GM23248 (cell line): ENCODE measurements around the gene LYPD3.

Experiments
- EZH2 ChIP-seq: fragments of 200-600 bp; sonication (generic); IDR thresholded peaks from 2 replicates; pipeline ENCODE4 v1.6.1; 2018; ENCODE audit warnings: antibody characterized with exemption, mild to moderate bottlenecking; ENCODE audit not compliant: insufficient read depth, poor library complexity, severe bottlenecking
- EZH2phosphoT487 ChIP-seq: fragments of 200-600 bp; sonication (generic); IDR thresholded peaks from 2 replicates; pipeline ENCODE4 v1.6.1; 2018; ENCODE audit warnings: antibody characterized with exemption, moderate library complexity, mild to moderate bottlenecking, low read depth; ENCODE audit not compliant: insufficient read depth

DNA sequence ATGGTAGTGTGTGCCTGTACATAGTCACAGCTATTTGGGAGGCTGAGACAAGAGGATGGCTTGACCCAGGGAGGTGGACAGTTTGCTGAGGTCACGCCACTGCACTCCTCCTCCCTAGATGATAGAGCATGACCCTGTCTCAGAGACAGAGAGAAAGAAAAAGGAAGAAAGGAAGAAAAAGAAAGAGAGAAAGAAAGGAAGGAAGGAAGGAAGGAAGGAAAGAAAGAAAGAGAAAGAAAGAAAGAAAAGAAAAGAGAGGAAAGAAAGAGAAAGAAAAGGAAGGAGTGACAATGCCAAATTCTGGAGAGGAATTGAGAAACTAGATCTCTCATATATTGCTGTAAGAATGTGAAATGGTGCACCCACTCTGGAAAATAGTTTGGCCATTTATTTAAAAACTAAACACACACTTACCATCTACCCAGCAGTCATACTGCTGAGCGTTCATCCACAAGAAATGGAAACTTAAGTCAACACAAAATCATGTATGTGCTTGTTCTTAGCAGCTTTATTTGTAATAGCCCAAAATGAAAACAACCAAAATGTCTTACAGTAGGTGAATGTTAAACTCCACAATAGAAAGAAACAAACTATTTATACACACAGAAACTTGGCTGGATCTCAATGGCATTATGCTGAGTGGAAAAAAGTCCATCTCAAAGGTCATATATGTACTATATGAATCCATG is 43.3 kb downstream of the LYPD3 start:
- TF ChIP-seq EZH2phosphoT487: no peak
- TF ChIP-seq EZH2: no peak
